GM21717 (cell line): ENCODE results near the gene CFAP68.

Experiments used
- ATAC-seq: cut with Tn5 transposase; IDR thresholded peaks from one replicate; pipeline ENCODE4 v1.9.1; 2021; ENCODE audit warnings: mild to moderate bottlenecking, moderate library complexity; ENCODE audit not compliant: unreplicated experiment

CFAP68 gene

GRCh38 chr11:111878849-111879636 is at the start of gene CFAP68, which contains the start of gene FDXACB1:
Gene CFAP68, plus strand, starts transcription at chr11:111879541. Its CDS starts 20 bp downstream, at chr11:111879561.
Gene FDXACB1, minus strand, starts transcription at chr11:111879165. Its CDS starts 33 bp downstream, at chr11:111879132.
- peak; percentile 94 for ATAC-seq

GRCh38 chr11:111833524-111833923 is 45.8 kb upstream of the CFAP68 start:
- no peak for ATAC-seq

GRCh38 chr11:111834432-111835163 is 44.7 kb upstream of the CFAP68 start:
- no peak for ATAC-seq

DNA sequence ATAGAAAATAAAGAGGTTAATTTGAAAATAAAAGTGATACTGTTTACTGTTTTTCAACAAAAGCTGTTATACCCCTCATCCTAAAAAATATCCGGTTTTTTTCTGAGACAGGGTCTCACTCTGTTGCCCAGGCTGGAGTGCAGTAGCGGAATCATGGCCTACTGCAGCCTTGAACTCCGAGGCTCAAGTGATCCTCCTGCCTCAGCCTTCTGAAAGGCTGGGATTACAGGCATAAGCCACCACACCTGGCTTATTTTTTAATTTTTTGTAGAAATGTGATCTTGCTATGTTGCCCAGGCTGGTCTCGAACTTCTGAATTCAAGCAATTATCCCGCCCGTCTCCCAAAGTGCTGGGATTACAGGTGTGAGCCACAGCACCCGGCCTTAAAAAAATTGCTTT is 43.7 kb upstream of the CFAP68 start:
- no peak for ATAC-seq

DNA sequence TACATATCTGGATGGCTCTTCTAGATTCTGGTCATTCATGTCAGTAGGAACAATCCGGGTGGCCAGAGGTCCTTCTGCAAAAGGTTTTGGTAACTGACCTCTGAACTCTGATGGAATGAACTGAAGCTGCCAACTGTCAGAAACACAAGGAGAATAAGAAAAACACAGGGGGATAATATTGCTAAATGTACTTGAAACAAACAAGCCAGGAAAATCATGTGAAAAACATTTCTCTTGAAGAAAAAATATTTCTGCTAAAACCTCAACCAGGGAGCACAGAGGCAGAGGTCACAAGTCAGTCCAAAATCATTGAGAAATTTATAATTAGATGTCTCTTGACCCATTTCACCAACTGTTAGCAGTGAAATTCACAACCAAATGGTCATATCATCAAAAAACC is 43.2 kb upstream of the CFAP68 start:
- ATAC-seq = no peak

DNA sequence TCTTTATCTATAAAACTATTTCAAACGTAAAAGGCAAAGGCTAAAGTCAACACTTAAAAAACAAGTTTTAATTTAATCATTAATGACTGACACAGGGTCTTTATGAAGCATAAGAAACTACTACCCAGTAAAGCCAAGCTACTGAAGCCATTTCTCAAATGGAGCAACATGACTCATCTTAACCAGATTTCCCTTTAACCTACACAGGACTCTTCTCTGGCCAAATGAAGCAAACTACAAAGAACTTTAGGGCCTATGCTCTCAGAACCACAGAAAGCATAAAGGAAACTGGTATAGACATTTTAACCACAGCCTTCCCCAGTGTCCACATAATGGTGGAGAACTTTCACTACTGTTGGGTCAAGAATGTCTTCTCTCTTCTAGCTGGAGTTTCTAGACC is 42.6 kb upstream of the CFAP68 start:
- ATAC-seq = peak; percentile 49

- no peak for ATAC-seq
Observed at GRCh38 chr11:111837366-111837891, 41.9 kb upstream of the CFAP68 start.

- ATAC-seq = no peak
Observed at GRCh38 chr11:111838054-111838453, 41.3 kb upstream of the CFAP68 start.

GRCh38 chr11:111840143-111840542 is 39.2 kb upstream of the CFAP68 start:
- ATAC-seq = no peak

DNA sequence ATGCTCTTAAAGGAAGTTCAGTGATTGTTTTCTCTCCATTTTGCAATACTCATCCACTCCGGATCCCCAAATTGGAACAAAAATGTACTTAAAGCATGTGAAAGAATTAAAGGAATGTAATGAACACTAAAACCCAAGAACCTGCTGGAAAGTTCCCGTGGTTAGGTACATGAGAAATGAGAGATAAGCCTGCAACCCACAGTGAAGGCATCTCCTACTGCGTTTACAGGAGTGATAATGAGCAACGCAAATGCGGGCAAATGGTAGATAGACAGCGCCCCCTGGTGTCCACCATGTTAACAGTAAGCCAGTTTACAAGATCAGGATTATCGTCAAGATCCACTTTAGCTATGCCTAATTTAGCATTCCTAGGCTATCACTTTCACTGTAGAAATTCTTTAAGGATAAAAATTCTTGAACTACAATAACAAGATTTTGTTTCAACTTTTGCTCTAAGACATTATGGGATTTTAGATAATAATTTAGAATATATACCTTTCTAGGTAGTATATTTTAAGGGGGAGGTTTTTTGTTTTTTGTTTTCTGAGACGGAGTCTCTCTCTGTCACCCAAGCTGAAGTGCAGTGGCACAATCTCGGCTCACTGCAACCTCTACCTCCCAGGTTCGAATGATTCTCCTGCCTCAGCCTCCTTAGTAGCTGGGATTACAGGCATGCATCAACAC is 37.8 kb upstream of the CFAP68 start:
- ATAC-seq = peak; percentile 66

- no peak for ATAC-seq
Observed at GRCh38 chr11:111843661-111844060, 35.7 kb upstream of the CFAP68 start.

DNA sequence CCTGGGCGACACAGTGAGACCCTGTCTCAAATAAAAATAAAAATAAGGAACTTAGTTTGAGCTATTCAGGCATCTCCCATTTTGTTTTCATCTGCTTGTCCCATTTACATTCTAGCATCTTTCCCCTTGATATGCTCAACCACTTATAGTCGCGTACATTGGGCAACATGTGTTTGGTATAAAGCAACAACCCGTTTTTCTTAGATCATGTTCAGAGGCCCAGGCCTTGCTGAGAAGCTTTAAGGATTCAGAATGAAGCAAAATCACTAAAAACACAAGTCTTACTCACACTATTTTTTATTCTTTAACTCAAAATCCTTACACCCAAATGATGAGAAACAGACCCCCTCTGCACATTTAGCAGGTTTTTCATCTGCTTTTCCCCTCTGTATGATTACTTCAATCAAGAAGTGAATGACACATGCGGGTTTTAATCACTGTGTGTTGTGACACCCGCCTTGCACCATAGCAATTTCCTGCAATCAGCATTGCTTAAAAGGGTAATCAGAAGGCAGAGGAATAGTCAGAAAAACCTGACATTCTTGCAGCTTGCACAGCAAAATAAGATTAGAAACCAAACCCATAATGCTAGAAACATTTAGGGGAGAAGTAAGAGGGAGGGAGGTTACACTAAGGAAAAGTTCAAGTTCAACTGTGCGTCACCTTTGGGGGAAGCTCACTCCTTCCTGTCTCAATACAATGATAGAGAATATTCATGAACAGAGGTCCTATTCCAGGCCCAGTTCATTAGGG is 33.9 kb upstream of the CFAP68 start:
- ATAC-seq = no peak

DNA sequence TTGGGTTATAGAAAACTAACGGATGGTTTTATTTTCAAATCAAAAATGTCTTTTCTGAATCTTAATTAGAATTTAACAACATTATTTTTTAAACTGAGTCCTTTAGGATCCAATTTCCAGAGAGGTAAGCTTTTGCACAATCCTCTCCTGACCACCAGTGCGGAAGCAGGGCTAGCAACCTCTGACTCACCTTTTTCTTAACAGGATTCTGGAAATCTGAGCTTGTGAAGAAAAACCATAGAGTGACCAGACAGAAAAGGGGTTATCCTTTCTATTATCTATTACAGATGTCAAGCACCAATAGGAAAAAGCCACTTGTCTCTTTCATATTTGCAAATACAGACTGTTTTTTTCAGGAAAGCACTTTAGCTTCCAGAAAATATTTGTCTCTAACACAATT is 33.3 kb upstream of the CFAP68 start:
- no peak for ATAC-seq

DNA sequence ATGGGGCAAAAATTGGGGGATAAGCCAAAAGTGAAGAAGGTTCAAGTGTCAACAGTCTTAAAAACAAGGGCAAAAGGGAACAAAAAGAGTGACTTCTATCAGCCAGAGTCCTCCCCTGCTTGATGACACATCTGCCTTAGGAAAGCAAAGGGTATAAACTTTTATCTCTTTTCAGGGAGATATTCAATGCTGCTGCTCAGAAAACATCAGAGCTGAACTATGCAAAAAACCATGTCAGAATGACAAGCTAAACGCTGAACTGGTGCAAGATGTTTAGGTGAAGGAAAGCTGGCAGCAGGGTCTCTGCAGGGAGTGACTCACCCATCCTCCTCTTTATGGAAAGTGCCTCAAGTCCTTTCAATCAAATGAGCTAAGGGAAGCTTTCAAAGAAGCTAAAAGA is 32.7 kb upstream of the CFAP68 start:
- no peak for ATAC-seq

DNA sequence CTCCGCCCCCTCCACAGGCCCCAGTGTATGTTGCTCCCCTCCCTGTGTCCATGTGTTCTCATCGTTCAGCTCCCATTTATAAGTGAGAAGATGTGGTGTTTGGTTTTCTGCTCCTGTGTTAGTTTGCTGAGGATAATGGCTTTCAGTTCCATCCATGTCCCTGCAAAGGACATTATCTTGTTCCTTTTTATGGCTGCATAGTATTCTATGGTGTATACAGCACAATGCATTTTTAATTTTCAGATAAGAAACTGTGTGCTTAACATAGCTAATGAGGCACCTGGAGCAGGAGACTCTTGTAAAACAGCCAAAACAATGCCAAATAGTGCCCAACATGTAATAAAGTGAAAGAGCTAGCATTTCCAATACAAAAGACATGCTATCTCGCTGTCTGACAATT is 29.7 kb upstream of the CFAP68 start:
- no peak for ATAC-seq

DNA sequence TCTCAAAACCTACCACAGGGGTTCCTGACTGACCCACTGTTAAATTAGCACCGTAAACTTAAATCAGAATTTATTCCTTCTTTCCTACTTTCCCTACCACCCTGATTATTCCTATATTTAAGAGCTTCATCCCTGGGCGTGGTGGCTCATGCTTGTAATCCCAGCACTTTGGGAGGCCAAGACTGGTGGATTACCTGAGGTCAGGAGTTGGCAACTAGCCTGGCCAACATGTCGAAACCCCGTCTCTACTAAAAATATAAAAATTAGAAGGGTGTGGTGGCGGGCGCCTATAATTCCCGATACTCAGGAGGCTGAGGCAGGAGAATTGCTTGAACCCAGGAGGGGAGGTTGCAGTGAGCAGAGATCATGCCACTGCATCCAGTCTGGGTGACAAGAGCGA is 28.3 kb upstream of the CFAP68 start:
- no peak for ATAC-seq

DNA sequence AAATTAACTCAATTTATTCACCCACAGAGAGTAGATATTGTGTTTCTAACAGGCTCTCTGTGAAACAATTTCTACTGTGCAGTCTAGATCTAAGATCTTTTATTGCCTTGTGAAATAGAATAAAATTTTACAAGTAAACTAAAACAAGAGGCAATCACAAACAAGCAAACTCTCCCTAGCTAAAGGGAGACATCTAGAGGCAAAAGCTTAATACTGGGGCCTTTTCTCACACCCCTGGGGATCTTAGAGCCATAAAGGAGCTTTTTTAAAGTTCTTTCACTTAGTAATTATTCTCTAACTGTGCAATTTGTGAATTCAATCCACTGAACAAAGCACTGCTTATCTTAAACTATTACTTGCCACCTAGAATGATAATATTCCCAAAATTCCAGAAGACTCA is 27.7 kb upstream of the CFAP68 start:
- ATAC-seq = no peak

DNA sequence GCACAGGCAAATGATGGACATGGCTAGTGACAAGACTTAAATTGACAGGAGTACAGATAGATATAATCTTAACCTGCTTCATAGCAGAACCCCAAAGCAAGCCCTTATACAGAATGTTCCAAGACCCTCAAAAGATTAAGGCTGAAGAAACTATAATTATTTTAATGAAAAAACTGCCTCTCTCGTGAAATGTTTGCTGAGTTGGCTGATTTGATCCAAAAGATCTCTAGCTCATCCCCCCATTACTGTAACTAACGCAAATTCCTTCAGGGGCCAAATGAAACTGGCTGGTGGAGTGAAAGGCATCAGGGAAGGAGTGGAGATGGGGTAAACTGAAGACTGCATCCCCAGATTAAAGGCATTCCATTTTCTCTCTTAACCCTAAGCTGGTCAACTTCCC is 27.2 kb upstream of the CFAP68 start:
- no peak for ATAC-seq

- no peak for ATAC-seq
Observed at GRCh38 chr11:111855506-111855905, 23.8 kb upstream of the CFAP68 start.

DNA sequence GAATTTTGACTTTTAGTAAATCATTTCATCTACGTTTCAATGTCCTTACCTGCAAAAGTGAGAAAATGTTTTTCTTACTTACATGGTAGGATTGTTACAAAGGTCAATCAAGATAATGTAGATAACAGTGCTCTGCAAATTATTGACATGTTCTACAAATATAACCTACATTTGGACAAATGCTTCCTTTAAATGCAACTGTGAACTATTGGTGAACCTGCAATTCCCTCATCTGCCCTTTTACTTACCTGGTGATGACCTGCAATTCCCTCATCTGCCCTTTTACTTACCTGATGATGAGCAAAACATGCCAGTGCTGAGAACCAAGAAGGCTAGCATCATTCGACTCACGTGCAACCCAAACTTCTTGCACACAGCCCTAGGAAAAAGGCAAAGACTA is 19.1 kb upstream of the CFAP68 start:
- no peak for ATAC-seq

DNA sequence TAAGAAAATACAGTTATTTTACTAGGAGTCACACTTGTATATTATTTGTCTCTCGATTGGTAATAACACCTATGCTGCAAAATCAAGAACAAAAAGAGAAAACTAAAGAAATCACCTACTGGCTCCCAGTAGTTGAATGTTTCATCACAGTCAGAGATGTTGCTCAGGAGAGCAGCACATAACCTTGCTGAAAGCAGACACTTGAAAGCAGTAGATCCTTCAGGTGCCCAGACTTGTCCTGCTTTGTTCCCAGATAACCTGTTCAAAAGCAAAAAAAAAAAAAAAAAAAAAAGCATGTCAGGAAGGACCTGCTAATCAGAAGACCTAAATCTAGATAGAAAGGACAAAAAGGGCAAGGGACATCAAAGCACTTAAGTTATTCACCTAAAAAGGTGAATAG is 9.2 kb upstream of the CFAP68 start:
- no peak for ATAC-seq
